Measurements from ENCODE around the gene PANK4. TPM values are rescaled to one million over a fixed set of nuclear protein-coding genes. Genes with fewer than 3 reads are reported as not detected.

The PANK4 gene
- total and polyA plus RNA-seq, 3 donors from 2014 or later = 23.2 to 84.7 (median 65.9) TPM

- intact Hi-C loops (cut with DNase I; ENCODE audit: low total_unique reads) = no loop called here
- TF ChIP-seq CTCF (IDR thresholded peaks at IDR 0.05) (no peak), POLR2A (IDR thresholded peaks at IDR 0.05) (no peak)
- no peaks in the 10 kb centered on the region for H3K27me3 ChIP-seq
- H3K4me1 ChIP-seq = no peaks in the 10 kb centered on the region
- no peaks in the 10 kb centered on the region for H3K36me3 ChIP-seq (ENCODE audit: low read depth, missing control alignments)
- 96 to 100% methylated on average over 1 to 4 of the region's 4 CpGs for WGBS, 2 donors
- DNase-seq = no peak
- no peak overlapping the region for H3K27ac ChIP-seq
- H3K9me3 ChIP-seq = no peaks in the 10 kb centered on the region
- no peak overlapping the region for H3K4me3 ChIP-seq
Measured at GRCh38 chr1:2486041-2486440, 40.4 kb downstream of the PANK4 start.

GRCh38 chr1:2483970-2484369 is 42.4 kb downstream of the PANK4 start:
- Histone ChIP-seq H3K27me3 (no peaks in the 10 kb centered on the region), H3K36me3 (ENCODE audit: low read depth, missing control alignments) (no peaks in the 10 kb centered on the region), H3K27ac (no peak overlapping the region), H3K9me3 (no peaks in the 10 kb centered on the region), H3K4me1 (no peaks in the 10 kb centered on the region), H3K4me3 (no peak overlapping the region)
- no peak for DNase-seq
- TF ChIP-seq CTCF (IDR thresholded peaks at IDR 0.05) = no peak
- TF ChIP-seq POLR2A (IDR thresholded peaks at IDR 0.05) = no peak
- intact Hi-C loops (cut with DNase I; ENCODE audit: low total_unique reads) = no loop called here
- WGBS, 2 donors = 72 to 77% methylated on average over 12 to 16 of the region's 16 CpGs

- no peaks in the 10 kb centered on the region for H3K9me3 ChIP-seq
- DNase-seq = no peak
- WGBS, 2 donors = 92 to 98% methylated on average over 6 to 13 of the region's 13 CpGs
- intact Hi-C loops (cut with DNase I; ENCODE audit: low total_unique reads) = no loop called here
- no peak for TF ChIP-seq CTCF (IDR thresholded peaks at IDR 0.05)
- TF ChIP-seq POLR2A (IDR thresholded peaks at IDR 0.05) = no peak
- no peaks in the 10 kb centered on the region for H3K36me3 ChIP-seq (ENCODE audit: low read depth, missing control alignments)
- no peak overlapping the region for H3K4me3 ChIP-seq
- H3K27me3 ChIP-seq = no peaks in the 10 kb centered on the region
- no peaks in the 10 kb centered on the region for H3K4me1 ChIP-seq
- no peak overlapping the region for H3K27ac ChIP-seq
Measured at GRCh38 chr1:2483026-2483425, 43.4 kb downstream of the PANK4 start.

- intact Hi-C loops (cut with DNase I; ENCODE audit: low total_unique reads) = no loop called here
- 88% methylated on average over 8 of the region's 11 CpGs; no CpG with 5 or more reads in 1 of the 2 donors for WGBS, 2 donors
- Histone ChIP-seq H3K4me1 (no peaks in the 10 kb centered on the region), H3K9me3 (no peaks in the 10 kb centered on the region), H3K36me3 (ENCODE audit: low read depth, missing control alignments) (no peaks in the 10 kb centered on the region), H3K27ac (no peak overlapping the region), H3K27me3 (no peaks in the 10 kb centered on the region), H3K4me3 (no peak overlapping the region)
- no peak for DNase-seq
- TF ChIP-seq CTCF (IDR thresholded peaks at IDR 0.05) (no peak), POLR2A (IDR thresholded peaks at IDR 0.05) (no peak)
Measured at GRCh38 chr1:2482588-2482987, 43.8 kb downstream of the PANK4 start.

- Histone ChIP-seq H3K4me3 (no peak overlapping the region), H3K27ac (no peak overlapping the region), H3K4me1 (no peaks in the 10 kb centered on the region), H3K9me3 (no peaks in the 10 kb centered on the region), H3K27me3 (no peaks in the 10 kb centered on the region), H3K36me3 (ENCODE audit: low read depth, missing control alignments) (no peaks in the 10 kb centered on the region)
- DNase-seq = no peak
- TF ChIP-seq CTCF (IDR thresholded peaks at IDR 0.05) (no peak), POLR2A (IDR thresholded peaks at IDR 0.05) (no peak)
- intact Hi-C loops (cut with DNase I; ENCODE audit: low total_unique reads) = no loop called here
- 85 to 88% methylated on average over 9 to 10 of the region's 10 CpGs for WGBS, 2 donors
Measured at GRCh38 chr1:2481885-2482284, 44.5 kb downstream of the PANK4 start.

All from testis (tissue), 3 donors.